SU-DHL-6 (cell line): ENCODE measurements around the gene P3H2.

Experiments used
- H2AFZ ChIP-seq: fragments of 200-600 bp; sonication (generic); 2 replicates; pipeline ENCODE4 v1.6.1; 2014; ENCODE audit warnings: low read depth, mild to moderate bottlenecking, moderate library complexity, mixed read lengths, antibody characterized with exemption, low read length; ENCODE audit not compliant: severe bottlenecking
- H3F3A ChIP-seq: fragments of 200-600 bp; shearing (Covaris generic); 2 replicates; pipeline ENCODE4 v1.6.0; 2016; ENCODE audit warnings: antibody characterized with exemption, mild to moderate bottlenecking; ENCODE audit not compliant: insufficient read depth
- H3K27ac ChIP-seq: fragments of 200-600 bp; sonication (generic); 2 replicates; pipeline ENCODE4 v1.5.1; 2016; ENCODE audit warnings: low read depth, mild to moderate bottlenecking, low read length, moderate library complexity, mixed read lengths
- H3K27me3 ChIP-seq: fragments of 200-600 bp; sonication (generic), shearing (Covaris generic); 2 replicates; pipeline ENCODE4 v1.6.0; 2014; ENCODE audit warnings: mild to moderate bottlenecking, low read length
- H3K36me3 ChIP-seq: fragments of 200-600 bp; sonication (generic); 2 replicates; pipeline ENCODE4 v1.6.1; 2014; ENCODE audit warnings: mild to moderate bottlenecking, low read length, mixed read lengths
- H3K4me2 ChIP-seq: fragments of 300-600, 200-600 bp; shearing (Covaris generic), sonication (generic); 2 replicates; pipeline ENCODE4 v1.6.0; 2014; ENCODE audit warnings: low read length, low read depth, mild to moderate bottlenecking; ENCODE audit not compliant: poor library complexity, severe bottlenecking
- H3K4me3 ChIP-seq: fragments of 200-600 bp; sonication (generic); 2 replicates; pipeline ENCODE4 v1.5.1; 2014; ENCODE audit warnings: antibody characterized with exemption, low read length, mild to moderate bottlenecking, mixed read lengths; ENCODE audit not compliant: insufficient read depth, poor library complexity, severe bottlenecking
- H3K79me2 ChIP-seq: fragments of 200-600 bp; sonication (generic); 2 replicates; pipeline ENCODE4 v1.6.1; 2014; ENCODE audit warnings: mild to moderate bottlenecking, low read length, moderate library complexity; ENCODE audit not compliant: insufficient read depth
- H3K9ac ChIP-seq: fragments of 200-600 bp; sonication (generic); 2 replicates; pipeline ENCODE4 v1.7.0; 2014; ENCODE audit warnings: mild to moderate bottlenecking, low read length
- H3K9me2 ChIP-seq: fragments of 200-600 bp; sonication (generic); replicated peaks from 2 replicates; pipeline ENCODE4 v1.6.1; 2014; ENCODE audit warnings: low read length; ENCODE audit not compliant: insufficient read depth
- H3K9me3 ChIP-seq: fragments of 200-600 bp; sonication (generic); 2 replicates; pipeline ENCODE4 v1.6.1; 2014; ENCODE audit warnings: low read length, mixed read lengths; ENCODE audit not compliant: insufficient read depth
- H4K20me1 ChIP-seq: fragments of 200-600 bp; sonication (generic); 2 replicates; pipeline ENCODE4 v1.6.1; 2014; ENCODE audit warnings: low read depth, mild to moderate bottlenecking, antibody characterized with exemption, low read length, moderate library complexity, mixed read lengths
- CTCF ChIP-seq: fragments of 200-600 bp; sonication (generic); IDR thresholded peaks from one replicate; pipeline ENCODE4 v1.5.1; 2017; ENCODE audit warnings: antibody characterized with exemption, mild to moderate bottlenecking, low read length, moderate library complexity; ENCODE audit not compliant: insufficient read depth, poor library complexity, severe bottlenecking
- EZH2phosphoT487 ChIP-seq: fragments of 200-600 bp; sonication (generic), shearing (Covaris generic); conservative IDR thresholded peaks from 2 replicates; pipeline ENCODE4 v1.6.1; 2018; ENCODE audit warnings: mild to moderate bottlenecking, antibody characterized with exemption, low read length, moderate library complexity, mixed read lengths

P3H2 gene

GRCh38 chr3:190017521-190018288 is 103.0 kb downstream of the P3H2 start:
- no peak overlapping the region for H3K9ac ChIP-seq
- no peak overlapping the region for H2AFZ ChIP-seq
- H3K9me2 ChIP-seq: no peaks in the 10 kb centered on the region
- H3K36me3 ChIP-seq: no peaks in the 10 kb centered on the region
- no peaks in the 10 kb centered on the region for H3K9me3 ChIP-seq
- no peak overlapping the region for H3K27ac ChIP-seq
- no peak overlapping the region for H3K4me3 ChIP-seq
- H3K79me2 ChIP-seq: no peaks in the 10 kb centered on the region
- TF ChIP-seq CTCF (no peak), EZH2phosphoT487 (no peak)
- H3K27me3 ChIP-seq: no peaks in the 10 kb centered on the region
- H3F3A ChIP-seq: no peaks in the 10 kb centered on the region
- H4K20me1 ChIP-seq: no peaks in the 10 kb centered on the region
- H3K4me2 ChIP-seq: no peak overlapping the region

GRCh38 chr3:190016966-190017365 is 103.7 kb downstream of the P3H2 start:
- H3K4me2 ChIP-seq: no peak overlapping the region

GRCh38 chr3:190014940-190015339 is 105.8 kb downstream of the P3H2 start:
- no peak overlapping the region for H3K27ac ChIP-seq
- no peaks in the 10 kb centered on the region for H3F3A ChIP-seq
- no peak overlapping the region for H2AFZ ChIP-seq
- no peaks in the 10 kb centered on the region for H3K79me2 ChIP-seq
- H3K9me3 ChIP-seq: no peaks in the 10 kb centered on the region
- no peaks in the 10 kb centered on the region for H3K36me3 ChIP-seq
- no peak overlapping the region for H3K9ac ChIP-seq
- no peaks in the 10 kb centered on the region for H3K27me3 ChIP-seq
- no peak for TF ChIP-seq EZH2phosphoT487
- no peak for TF ChIP-seq CTCF
- no peaks in the 10 kb centered on the region for H3K9me2 ChIP-seq
- no peak overlapping the region for H3K4me2 ChIP-seq
- no peak overlapping the region for H3K4me3 ChIP-seq
- no peaks in the 10 kb centered on the region for H4K20me1 ChIP-seq

More at GRCh38 chr3:190016966-190017365, 103.7 kb downstream of the P3H2 start:
- no peak overlapping the region for H3K9ac ChIP-seq
- TF ChIP-seq EZH2phosphoT487 (no peak), CTCF (no peak)
- H3F3A ChIP-seq: no peaks in the 10 kb centered on the region
- no peak overlapping the region for H3K4me3 ChIP-seq
- H3K36me3 ChIP-seq: no peaks in the 10 kb centered on the region
- H3K79me2 ChIP-seq: no peaks in the 10 kb centered on the region
- H2AFZ ChIP-seq: no peak overlapping the region
- H3K9me3 ChIP-seq: no peaks in the 10 kb centered on the region
- H4K20me1 ChIP-seq: no peaks in the 10 kb centered on the region
- H3K9me2 ChIP-seq: no peaks in the 10 kb centered on the region
- no peak overlapping the region for H3K27ac ChIP-seq
- H3K27me3 ChIP-seq: no peaks in the 10 kb centered on the region
